NT2/D1 (cell line): Measurements from ENCODE around the gene TMBIM6.

Experiments
- SUZ12 ChIP-seq: IDR thresholded peaks from 2 replicates; pipeline ENCODE4 v1.6.1; 2011; ENCODE audit not compliant: insufficient read length, insufficient read depth; ENCODE audit errors: extremely low read depth
- YY1 ChIP-seq: IDR thresholded peaks from 2 replicates; pipeline ENCODE4 v1.6.1; 2011; ENCODE audit not compliant: insufficient read length, insufficient read depth
- ZNF274 ChIP-seq: IDR thresholded peaks from 2 replicates; pipeline ENCODE4 v1.6.1; 2011; ENCODE audit warnings: mild to moderate bottlenecking, low read depth, low read length

- TF ChIP-seq YY1 (no peak), ZNF274 (no peak), SUZ12 (no peak)
These were observed 24.8 kb upstream of the TMBIM6 start for GRCh38 chr12:49716553-49716952.
